OCI-LY7 (cell line): ENCODE results near the gene SLC24A2. TPM values are rescaled to one million over a fixed set of nuclear protein-coding genes. Genes with fewer than 3 reads are reported as not detected.

ENCODE experiments used
- BruUV-seq: library from RNA; stranded (reverse); fragments of 400-500 nt; replicated peaks from 2 replicates; lab custom pipeline; 2021; lab: Mats Ljungman, UMichigan
- CTCF ChIA-PET: fragments of 300-600 bp; sonication (Branson Sonifier 250); formaldehyde crosslinking; loops from one replicate; lab custom pipeline; 2022; ENCODE audit warnings: antibody characterized with exemption; ENCODE audit not compliant: unreplicated experiment; lab: Charles Lee
- POLR2A ChIA-PET: fragments of 300-600 bp; sonication (Branson Sonifier 250); formaldehyde crosslinking; loops from one replicate; lab custom pipeline; 2022; ENCODE audit warnings: antibody characterized with exemption; lab: Charles Lee
- DNase-seq: peaks from one replicate; pipeline ENCODE4 v3.0.0-alpha.2; 2015; ENCODE audit warnings: low spot score
- H2AFZ ChIP-seq: fragments of 200-600 bp; sonication (generic), shearing (Covaris generic); 2 replicates; pipeline ENCODE4 v1.6.1; 2014; ENCODE audit warnings: mild to moderate bottlenecking, antibody characterized with exemption, low read length, moderate library complexity
- H3K27ac ChIP-seq: fragments of 200-600 bp; sonication (generic); 2 replicates; pipeline ENCODE4 v1.5.1; 2014; ENCODE audit warnings: mixed run types, low read depth, mild to moderate bottlenecking, moderate library complexity, low read length, inconsistent platforms; ENCODE audit not compliant: poor library complexity, severe bottlenecking
- H3K36me3 ChIP-seq: fragments of 200-600 bp; sonication (generic); 2 replicates; pipeline ENCODE4 v1.6.1; 2014; ENCODE audit warnings: mild to moderate bottlenecking, antibody characterized with exemption, low read length, moderate library complexity, mixed read lengths; ENCODE audit not compliant: insufficient read depth
- H3K4me1 ChIP-seq: fragments of 200-600 bp; sonication (generic); 2 replicates; pipeline ENCODE4 v1.5.1; 2014; ENCODE audit warnings: mild to moderate bottlenecking, low read length; ENCODE audit not compliant: insufficient read depth, poor library complexity, severe bottlenecking
- H3K4me2 ChIP-seq: fragments of 200-600 bp; sonication (generic); 2 replicates; pipeline ENCODE4 v1.6.1; 2014; ENCODE audit warnings: mild to moderate bottlenecking, low read length
- H3K4me3 ChIP-seq: fragments of 200-600 bp; sonication (generic); 2 replicates; pipeline ENCODE4 v1.5.1; 2014; ENCODE audit warnings: mild to moderate bottlenecking, low read depth, low read length; ENCODE audit not compliant: poor library complexity, severe bottlenecking
- H3K79me2 ChIP-seq: fragments of 200-600 bp; sonication (generic); 2 replicates; pipeline ENCODE4 v1.6.1; 2016; ENCODE audit warnings: low read depth, mild to moderate bottlenecking, low read length, moderate library complexity, mixed read lengths; ENCODE audit not compliant: insufficient read depth
- H3K9me2 ChIP-seq: fragments of 200-600 bp; sonication (generic); 2 replicates; pipeline ENCODE4 v1.6.1; 2016; ENCODE audit warnings: mild to moderate bottlenecking, low read length, mixed read lengths; ENCODE audit not compliant: insufficient read depth
- H3K9me3 ChIP-seq: fragments of 200-600 bp; sonication (generic); 2 replicates; pipeline ENCODE4 v1.6.1; 2014; ENCODE audit warnings: mild to moderate bottlenecking, mixed run types, low read length, mixed read lengths
- H4K20me1 ChIP-seq: fragments of 200-600 bp; sonication (generic); 2 replicates; pipeline ENCODE4 v1.6.1; 2014; ENCODE audit warnings: mild to moderate bottlenecking, antibody characterized with exemption, low read length, moderate library complexity, mixed read lengths; ENCODE audit not compliant: insufficient read depth
- CTCF ChIP-seq: fragments of 200-600 bp; sonication (generic); conservative IDR thresholded peaks from 2 replicates; pipeline ENCODE4 v1.5.1; 2014; ENCODE audit warnings: mild to moderate bottlenecking, antibody characterized with exemption, low read length, moderate library complexity, mixed read lengths
- EZH2phosphoT487 ChIP-seq: fragments of 200-600 bp; sonication (generic); IDR thresholded peaks from 2 replicates; pipeline ENCODE4 v1.6.1; 2018; ENCODE audit warnings: low read depth, borderline replicate concordance, mild to moderate bottlenecking, mixed run types, antibody characterized with exemption, low read length, moderate library complexity, mixed read lengths
- intact Hi-C: fragments of 100-400 bp; cut with micrococcal nuclease; formaldehyde crosslinking; loops from one replicate; pipeline ENCODE4 v1.10.0; 2022; ENCODE audit not compliant: unreplicated experiment
- total RNA-seq, 2 experiments: library from RNA; depleted of rRNA in 1 of 2; stranded (reverse); fragments of >200 nt in 1 of 2; shearing (Covaris generic) in 1 of 2; gene quantifications; 2 replicates each; pipeline ENCODE4 v1.2.3, GENCODE V29; 2014 to 2022

The SLC24A2 gene
- total RNA-seq, 2 experiments from 2014 or later, result not detected

- no peaks in the 10 kb centered on the region for H3K9me2 ChIP-seq
- no peak overlapping the region for H3K4me2 ChIP-seq
- intact Hi-C loops, result no loop called here
- no peaks in the 10 kb centered on the region for H3K36me3 ChIP-seq
- H3K4me1 ChIP-seq, result no peaks in the 10 kb centered on the region
- H3K4me3 ChIP-seq, result no peak overlapping the region
- no peaks in the 10 kb centered on the region for H3K79me2 ChIP-seq
- no peaks in the 10 kb centered on the region for H3K9me3 ChIP-seq
- TF ChIP-seq EZH2phosphoT487, result no peak
- no peak for TF ChIP-seq CTCF
- H4K20me1 ChIP-seq, result no peaks in the 10 kb centered on the region
- ChIA-PET POLR2A (no interaction called here), CTCF (no interaction called here)
- DNase-seq, result no peak
- no peak overlapping the region for H3K27ac ChIP-seq
- no TSS peak for BruUV-seq
- no peak overlapping the region for H2AFZ ChIP-seq
Observed at GRCh38 chr9:19769213-19769612, 19.6 kb downstream of the SLC24A2 start.

GRCh38 chr9:19768798-19769197 is 20.0 kb downstream of the SLC24A2 start:
- Histone ChIP-seq H2AFZ (no peak overlapping the region), H3K36me3 (no peaks in the 10 kb centered on the region), H3K9me3 (no peaks in the 10 kb centered on the region), H3K4me3 (no peak overlapping the region), H4K20me1 (no peaks in the 10 kb centered on the region), H3K4me2 (no peak overlapping the region), H3K79me2 (no peaks in the 10 kb centered on the region), H3K27ac (no peak overlapping the region), H3K9me2 (no peaks in the 10 kb centered on the region), H3K4me1 (no peaks in the 10 kb centered on the region)
- ChIA-PET CTCF (no interaction called here), POLR2A (no interaction called here)
- DNase-seq, result no peak
- intact Hi-C loops, result no loop called here
- TF ChIP-seq EZH2phosphoT487 (no peak), CTCF (no peak)
- BruUV-seq, result no TSS peak

- no TSS peak for BruUV-seq
- TF ChIP-seq CTCF (no peak), EZH2phosphoT487 (no peak)
- ChIA-PET POLR2A (no interaction called here), CTCF (no interaction called here)
- Histone ChIP-seq H3K9me3 (no peaks in the 10 kb centered on the region), H3K36me3 (no peaks in the 10 kb centered on the region), H3K9me2 (no peaks in the 10 kb centered on the region), H3K4me3 (no peak overlapping the region), H3K4me2 (no peak overlapping the region), H2AFZ (no peak overlapping the region), H3K79me2 (no peaks in the 10 kb centered on the region), H3K4me1 (no peaks in the 10 kb centered on the region), H3K27ac (no peak overlapping the region), H4K20me1 (no peaks in the 10 kb centered on the region)
- no peak for DNase-seq
- intact Hi-C loops, result no loop called here
Observed at GRCh38 chr9:19759066-19759465, 29.8 kb downstream of the SLC24A2 start.
